AG04450 (cell line): ENCODE data around the gene EFEMP2. TPM values are rescaled to one million over a fixed set of nuclear protein-coding genes. Genes with fewer than 3 reads are reported as not detected.

ENCODE experiments used
- CTCF ChIA-PET: fragments of 300-600, 350-600 bp; formaldehyde crosslinking; extraction: SDS; loops from one replicate; lab custom pipeline; 2022; ENCODE audit warnings: antibody characterized with exemption, inconsistent platforms; lab: Charles Lee
- POLR2A ChIA-PET: fragments of 350-600 bp; formaldehyde crosslinking; extraction: SDS; loops from one replicate; lab custom pipeline; 2021; ENCODE audit warnings: antibody characterized with exemption, inconsistent platforms; lab: Yijun Ruan, JAX
- DNase-seq: peaks from one replicate; pipeline ENCODE4 v3.0.0-alpha.2; 2011; ENCODE audit warnings: low read depth, low spot score
- H3K27ac ChIP-seq: one replicate; pipeline ENCODE4 v1.5.1; 2012; ENCODE audit warnings: low read depth, low read length, control low read depth
- H3K27me3 ChIP-seq: one replicate; pipeline ENCODE4 v1.6.0; 2012; ENCODE audit warnings: low read length; ENCODE audit not compliant: control insufficient read depth, insufficient read depth
- H3K4me3 ChIP-seq: 2 replicates; pipeline ENCODE4 v1.5.1; 2011; ENCODE audit warnings: mild to moderate bottlenecking, low read depth, low read length, control low read depth
- H3K9me3 ChIP-seq: 2 replicates; pipeline ENCODE4 v1.5.1; 2012; ENCODE audit warnings: low read length; ENCODE audit not compliant: control insufficient read depth, insufficient read depth
- CTCF ChIP-seq: IDR thresholded peaks from 2 replicates; pipeline ENCODE4 v1.5.1; 2011; ENCODE audit warnings: low read depth, low read length, control low read depth, inconsistent platforms
- polyA plus RNA-seq: library from polyadenylated mRNA; depleted of rRNA; stranded (reverse); fragments of >200 nt; gene quantifications from 2 replicates; pipeline ENCODE4 v1.2.3, GENCODE V29; 2011

EFEMP2 gene
- polyA plus RNA-seq, 1 experiment, result 190 TPM

DNA sequence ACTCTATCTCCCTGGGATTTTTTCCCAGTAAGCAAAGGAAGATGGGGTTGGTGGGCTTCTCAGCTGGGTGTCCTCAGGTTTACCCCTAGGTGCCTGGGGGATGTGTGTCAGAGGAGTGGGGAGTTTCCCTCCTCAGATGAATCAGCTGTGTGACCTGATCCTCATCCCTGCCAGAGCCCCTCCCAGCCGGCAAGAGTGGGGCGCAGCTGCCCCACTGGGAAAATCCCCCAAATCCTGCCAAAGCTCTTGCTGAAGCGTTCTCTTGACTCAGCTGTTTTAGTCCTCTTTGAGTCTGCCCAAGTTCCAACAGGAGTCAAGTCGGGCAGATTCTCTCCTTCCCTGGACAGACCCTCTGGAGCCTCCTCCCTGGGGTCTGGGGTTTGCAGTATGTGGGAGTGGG, 40.2 kb upstream of the EFEMP2 start:
- TF ChIP-seq CTCF, result no peak
- CTCF ChIA-PET, result interaction anchor here (0.6 to 2.4 kb wide), 4 partner anchors 11 to 53 kb away, joined by 3 to 10 read pairs (median 4); partner anchors contain the start of genes FIBP and MUS81
- DNase-seq, result no peak
- H3K27me3 ChIP-seq, result no peaks in the 10 kb centered on the region
- peak overlapping the region; percentile 91 for H3K27ac ChIP-seq
- H3K4me3 ChIP-seq, result no peak overlapping the region
- peaks cover 4% of the 10 kb centered on the region; the same call in 1 of the 2 replicates for H3K9me3 ChIP-seq
- POLR2A ChIA-PET, result interaction anchor here (1.1 to 5.8 kb wide), 4 partner anchors 11 to 55 kb away, joined by 3 to 98 read pairs (median 8); partner anchors contain the start of genes CCDC85B, CFL1, FIBP and FOSL1

GRCh38 chr11:65911682-65912568, 39.3 kb upstream of the EFEMP2 start:
- Histone ChIP-seq H3K27me3 (no peaks in the 10 kb centered on the region), H3K9me3 (no peaks in the 10 kb centered on the region), H3K4me3 (no peak overlapping the region), H3K27ac (peak overlapping the region; percentile 91)
- CTCF ChIA-PET, result interaction anchor here (0.8 to 2.4 kb wide), 5 partner anchors 10 to 52 kb away, joined by 3 to 10 read pairs (median 4); partner anchors contain the start of genes FIBP and MUS81
- TF ChIP-seq CTCF, result peak; percentile 17; the same call in 1 of the 2 replicates
- POLR2A ChIA-PET, result interaction anchor here (0.6 to 5.8 kb wide), 6 partner anchors 11 to 54 kb away, joined by 3 to 98 read pairs (median 4); partner anchors contain the start of genes CCDC85B, CFL1, FIBP and FOSL1
- DNase-seq, result no peak

- TF ChIP-seq CTCF, result no peak
- POLR2A ChIA-PET, result no interaction called here
- H3K27me3 ChIP-seq, result no peaks in the 10 kb centered on the region
- DNase-seq, result no peak
- CTCF ChIA-PET, result interaction anchor here (0.8 to 1.6 kb wide), 2 partner anchors 20 to 48 kb away, joined by 3 to 4 read pairs; partner anchors contain the start of genes FIBP and MUS81
- no peak overlapping the region for H3K4me3 ChIP-seq
- H3K9me3 ChIP-seq, result no peaks in the 10 kb centered on the region
- H3K27ac ChIP-seq, result no peak overlapping the region
Measured at GRCh38 chr11:65907878-65908277, 35.3 kb upstream of the EFEMP2 start.

- DNase-seq, result no peak
- no peaks in the 10 kb centered on the region for H3K27me3 ChIP-seq
- no peaks in the 10 kb centered on the region for H3K9me3 ChIP-seq
- H3K4me3 ChIP-seq, result no peak overlapping the region
- no peak for TF ChIP-seq CTCF
- CTCF ChIA-PET, result interaction anchor here (1.3 to 1.6 kb wide), 2 partner anchors 17 to 18 kb away, joined by 5 to 7 read pairs; partner anchors contain the start of genes CCDC85B and FIBP
- no peak overlapping the region for H3K27ac ChIP-seq
- POLR2A ChIA-PET, result interaction anchor here (1.6 kb wide), 1 partner anchor 9 kb away, joined by 7 read pairs; no protein-coding TSS in a partner anchor
Measured at GRCh38 chr11:65906602-65907001, 34.0 kb upstream of the EFEMP2 start.
